Mucosa of descending colon (tissue), 3 donors: ENCODE results near the gene LRRC4. TPM values are rescaled to one million over a fixed set of nuclear protein-coding genes. Genes with fewer than 3 reads are reported as not detected.

Experiments used
- ATAC-seq: fragments of 200-7000 bp; cut with Tn5 transposase; one replicate; pipeline ENCODE4 v1.9.1; 2020; ENCODE audit warnings: mild to moderate bottlenecking, moderate library complexity
- DNase-seq, 3 donors: peaks; one replicate each; pipeline ENCODE4 v3.0.0-alpha.2; 2020
- H3K36me3 ChIP-seq: fragments of 200-600 bp; one replicate; pipeline ENCODE4 v1.8.0; 2021; ENCODE audit warnings: low read depth, mild to moderate bottlenecking
- H3K4me1 ChIP-seq: fragments of 200-600 bp; one replicate; pipeline ENCODE4 v1.8.0; 2021; ENCODE audit warnings: low read depth, mild to moderate bottlenecking
- H3K4me3 ChIP-seq: fragments of 200-600 bp; one replicate; pipeline ENCODE4 v1.8.0; 2021; ENCODE audit warnings: mild to moderate bottlenecking
- H3K9me3 ChIP-seq: fragments of 200-600 bp; one replicate; pipeline ENCODE4 v1.8.0; 2021; ENCODE audit warnings: mild to moderate bottlenecking
- intact Hi-C, 2 donors: fragments of 100-400 bp; cut with DNase I in 1 of 2; cut with micrococcal nuclease in 1 of 2; formaldehyde crosslinking; loops; one replicate each; pipeline versions ENCODE4 v1.11.0 to v1.11.1; 2022; cut with DNase I, micrococcal nuclease
- total RNA-seq, 3 donors: library from RNA; stranded (reverse); fragmentation: NEBNext Ultra II Directional in 2 of 3; extraction: Animal tissue kit (Norgen Biotek cat#: 25700) in 2 of 3; gene quantifications; one replicate each; pipeline versions ENCODE4 v1.2.1 to v1.2.4, GENCODE V29; 2021 to 2023
- TF ChIP-seq, protein P1 (sequence below): fragments of 200-600 bp; IDR thresholded peaks from one replicate; pipeline ENCODE4 v1.8.0; 2022; ENCODE audit warnings: antibody characterized with exemption, mild to moderate bottlenecking
- donor health status: DM: no; HTN: no; CAD: no; lungs with moderate emphysema.
- donor health status: DM: no; HTN: no; CAD: no.
- donor health status: DM: no; HTN: yes; CAD: no.

Gene LRRC4
- total RNA-seq, 3 donors from 2014 or later = 0.26 to 7.6 (median 1.1) TPM

DNA sequence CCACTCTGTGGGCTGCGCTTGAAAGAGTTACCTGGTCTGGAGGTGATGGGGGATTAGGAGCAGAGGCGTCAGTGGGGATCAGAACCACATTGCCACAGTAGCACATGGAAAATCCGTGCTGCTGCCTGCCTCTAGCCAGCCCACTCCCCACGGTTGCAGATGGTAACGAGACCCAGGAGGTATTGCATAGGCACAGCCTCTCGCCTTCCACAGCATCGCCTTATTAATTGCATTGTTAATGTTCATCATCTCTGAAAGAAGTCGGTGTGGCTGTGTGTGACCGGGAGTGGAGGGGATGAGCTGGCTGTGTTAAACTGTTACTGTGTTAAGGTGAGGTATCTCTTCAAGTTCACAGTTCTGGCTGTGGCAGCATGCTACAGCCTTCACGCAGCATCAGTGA, 35.2 kb upstream of the LRRC4 start:
- ATAC-seq = no peak
- no peaks in the 10 kb centered on the region for H3K4me1 ChIP-seq
- TF ChIP-seq, protein P1, sequence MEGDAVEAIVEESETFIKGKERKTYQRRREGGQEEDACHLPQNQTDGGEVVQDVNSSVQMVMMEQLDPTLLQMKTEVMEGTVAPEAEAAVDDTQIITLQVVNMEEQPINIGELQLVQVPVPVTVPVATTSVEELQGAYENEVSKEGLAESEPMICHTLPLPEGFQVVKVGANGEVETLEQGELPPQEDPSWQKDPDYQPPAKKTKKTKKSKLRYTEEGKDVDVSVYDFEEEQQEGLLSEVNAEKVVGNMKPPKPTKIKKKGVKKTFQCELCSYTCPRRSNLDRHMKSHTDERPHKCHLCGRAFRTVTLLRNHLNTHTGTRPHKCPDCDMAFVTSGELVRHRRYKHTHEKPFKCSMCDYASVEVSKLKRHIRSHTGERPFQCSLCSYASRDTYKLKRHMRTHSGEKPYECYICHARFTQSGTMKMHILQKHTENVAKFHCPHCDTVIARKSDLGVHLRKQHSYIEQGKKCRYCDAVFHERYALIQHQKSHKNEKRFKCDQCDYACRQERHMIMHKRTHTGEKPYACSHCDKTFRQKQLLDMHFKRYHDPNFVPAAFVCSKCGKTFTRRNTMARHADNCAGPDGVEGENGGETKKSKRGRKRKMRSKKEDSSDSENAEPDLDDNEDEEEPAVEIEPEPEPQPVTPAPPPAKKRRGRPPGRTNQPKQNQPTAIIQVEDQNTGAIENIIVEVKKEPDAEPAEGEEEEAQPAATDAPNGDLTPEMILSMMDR = no peak
- H3K4me3 ChIP-seq = no peak overlapping the region
- intact Hi-C loops = no loop called here
- DNase-seq = no peak
- no peaks in the 10 kb centered on the region for H3K9me3 ChIP-seq
- H3K36me3 ChIP-seq = no peaks in the 10 kb centered on the region

DNA sequence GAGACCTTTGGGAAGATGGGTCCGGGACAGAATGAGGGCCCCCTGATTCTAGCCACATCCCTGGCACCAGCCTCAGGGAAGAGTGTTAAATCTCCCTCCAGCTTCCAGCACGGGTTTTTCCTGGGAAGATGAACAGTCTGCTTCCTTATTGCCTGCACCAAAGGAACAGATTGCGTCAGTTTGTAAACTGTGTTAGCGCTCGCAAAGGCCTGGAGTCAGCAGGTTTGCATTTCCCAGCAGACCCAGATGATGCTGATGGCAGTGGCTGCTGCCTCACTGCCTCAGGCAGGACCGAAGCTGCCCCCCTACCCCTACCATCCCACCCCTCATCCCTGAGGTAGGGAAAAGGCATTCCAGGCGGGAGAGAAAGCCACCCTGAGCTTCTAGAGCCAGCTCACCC, 34.6 kb upstream of the LRRC4 start:
- peak; percentile 89 for ATAC-seq
- TF ChIP-seq, protein P1 = no peak
- intact Hi-C loops = no loop called here
- DNase-seq = peak in 1 of 3 donors; percentile 21
- Histone ChIP-seq H3K9me3 (no peaks in the 10 kb centered on the region), H3K36me3 (no peaks in the 10 kb centered on the region), H3K4me1 (no peaks in the 10 kb centered on the region), H3K4me3 (no peak overlapping the region)

DNA sequence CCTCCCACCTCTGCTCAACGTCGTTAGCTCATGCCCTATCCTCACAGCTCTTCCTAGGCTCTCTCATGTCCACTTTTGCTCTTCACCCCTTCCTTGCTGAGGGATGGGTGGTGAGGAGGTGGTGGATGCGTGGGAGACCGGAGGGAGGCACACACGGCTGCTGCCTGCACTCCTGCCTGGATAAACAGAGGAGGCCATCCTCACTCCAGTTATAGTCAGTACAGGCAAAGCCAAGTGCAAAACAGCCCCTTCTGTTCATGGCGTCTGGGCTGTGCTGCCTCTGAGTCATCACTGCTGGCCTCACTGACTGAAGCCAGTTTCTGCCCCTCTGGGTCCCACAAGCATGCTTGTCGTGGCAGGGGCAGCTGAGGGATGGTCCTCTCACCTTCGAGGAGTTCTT, 31.9 kb upstream of the LRRC4 start:
- intact Hi-C loops = no loop called here
- no peaks in the 10 kb centered on the region for H3K4me1 ChIP-seq
- H3K36me3 ChIP-seq = no peaks in the 10 kb centered on the region
- H3K4me3 ChIP-seq = no peak overlapping the region
- ATAC-seq = no peak
- TF ChIP-seq, protein P1 = no peak
- DNase-seq = no peak
- H3K9me3 ChIP-seq = no peaks in the 10 kb centered on the region

DNA sequence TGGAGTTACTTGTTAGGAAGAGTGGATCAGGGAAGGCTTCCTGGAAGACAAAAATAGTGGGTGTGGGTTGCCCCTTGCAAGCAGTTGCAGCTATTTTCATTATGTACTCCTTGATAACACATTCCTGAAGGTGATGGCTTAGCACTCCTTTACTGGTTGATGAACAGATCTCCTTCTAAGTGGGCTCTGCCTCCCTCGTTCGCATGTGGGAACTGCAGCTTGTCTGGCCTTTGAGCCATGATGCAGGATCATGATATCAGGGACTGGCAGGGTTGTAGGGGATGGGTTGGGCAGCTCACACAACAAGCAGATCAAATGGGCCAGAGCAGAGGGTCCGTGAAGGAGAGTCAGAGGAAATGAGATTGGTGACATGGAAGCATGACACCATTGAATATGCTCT, 28.8 kb upstream of the LRRC4 start:
- TF ChIP-seq, protein P1 = no peak
- intact Hi-C loops = no loop called here
- DNase-seq (no peak), ATAC-seq (no peak)
- Histone ChIP-seq H3K9me3 (no peaks in the 10 kb centered on the region), H3K4me3 (no peak overlapping the region), H3K36me3 (no peaks in the 10 kb centered on the region), H3K4me1 (no peaks in the 10 kb centered on the region)

DNA sequence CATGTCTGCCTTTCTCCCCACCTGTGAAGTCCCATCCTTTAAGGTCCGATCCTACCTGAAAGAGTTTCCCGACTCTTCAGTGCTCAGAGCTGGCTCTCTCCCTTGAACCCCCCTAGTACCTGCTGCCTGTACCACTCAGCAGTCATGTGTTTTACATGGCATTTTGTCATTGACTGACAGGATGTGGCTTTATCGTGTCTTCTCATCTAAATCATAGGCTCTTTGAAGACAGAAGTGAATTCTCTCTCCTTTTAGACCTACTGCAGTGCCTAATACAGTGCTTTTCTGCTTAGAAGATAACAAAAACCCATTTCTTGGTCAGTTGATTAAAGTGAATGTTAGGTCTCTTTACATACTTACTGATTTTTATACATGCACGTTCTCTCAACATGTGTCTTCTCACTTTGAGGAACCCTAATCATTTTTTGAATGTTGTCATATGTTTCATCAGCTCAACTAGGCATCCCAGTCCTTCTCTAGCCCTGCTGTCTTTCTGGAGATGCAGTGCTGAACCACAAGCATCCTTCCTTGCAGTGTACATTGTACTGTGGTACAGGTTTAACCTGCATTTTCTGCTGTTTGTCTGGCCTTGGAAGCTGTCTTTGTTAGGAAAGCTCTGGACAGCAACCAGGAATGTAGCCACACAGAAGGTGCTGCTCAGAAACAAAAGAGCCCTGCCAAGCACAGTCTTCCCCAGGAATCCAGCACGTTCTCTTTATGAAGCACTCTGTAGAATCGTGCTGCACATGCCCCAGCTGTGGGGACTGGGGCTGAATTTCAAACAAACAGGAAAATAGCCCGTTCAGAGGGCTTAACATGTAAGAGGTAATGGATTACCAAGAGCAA, 28.1 kb upstream of the LRRC4 start:
- TF ChIP-seq, protein P1 = no peak
- ATAC-seq (peak; percentile 42), DNase-seq (no peak)
- Histone ChIP-seq H3K36me3 (no peaks in the 10 kb centered on the region), H3K4me1 (no peaks in the 10 kb centered on the region), H3K4me3 (no peak overlapping the region), H3K9me3 (no peaks in the 10 kb centered on the region)
- intact Hi-C loops = no loop called here
